Regular cardiac myocyte (primary cell): ENCODE data around the gene SLC30A7. TPM values are rescaled to one million over a fixed set of nuclear protein-coding genes. Genes with fewer than 3 reads are reported as not detected.

Source experiments
- total RNA-seq: library from RNA; depleted of rRNA; stranded (reverse); fragments of >200 nt; gene quantifications from 2 replicates; pipeline ENCODE4 v1.2.3, GENCODE V29; 2014

The SLC30A7 gene
- total RNA-seq: 34.7 and 41.0 TPM in 2 replicates

GRCh38 chr1:100895540-100896480 lies at the start of gene SLC30A7:
Gene SLC30A7 (plus strand): TSS chr1:100896090. CDS start chr1:100896263, 173 bp downstream.

GRCh38 chr1:100894603-100895539 lies 1.0 kb upstream of the SLC30A7 start, which contains the start of gene EXTL2:
Gene EXTL2 (minus strand): TSS chr1:100894842. CDS start chr1:100888757, 6,085 bp downstream.

GRCh38 chr1:101025657-101026429 lies 130.0 kb downstream of the SLC30A7 start, which contains the start of gene DPH5:
Gene DPH5 (minus strand): TSS chr1:101025784. CDS start chr1:101025443, 341 bp downstream.

Other genes with a start within 250 kb of the SLC30A7 start
- gene VCAM1, start 176.3 kb upstream of the SLC30A7 start, total RNA-seq: 0.58 and 5.4 TPM in 2 replicates
- 28.8 and 36.8 TPM in 2 replicates for gene EXTL2, start 1.2 kb upstream of the SLC30A7 start, total RNA-seq
- gene DPH5, start 129.7 kb downstream of the SLC30A7 start, total RNA-seq: 31.9 and 38.0 TPM in 2 replicates